Tibial nerve (tissue), 3 donors: ENCODE measurements around the gene PLEKHS1.

Experiments
- POLR2A ChIP-seq, 2 donors: fragments of 450-650 bp; IDR thresholded peaks; one replicate each; pipeline ENCODE4 v1.6.1; 2017; ENCODE audit warnings: antibody characterized with exemption in 2 of 2, mild to moderate bottlenecking in 2 of 2, moderate library complexity in 2 of 2
- TF ChIP-seq, protein P1 (sequence below), 5 experiments: fragments of 200-600 bp in 3 of 5; fragments of 450-650 bp in 2 of 5; sonication (generic) in 3 of 5; IDR thresholded peaks; one replicate each; pipeline ENCODE4 v1.5.1; 2016 to 2019; ENCODE audit warnings: antibody characterized with exemption in 5 of 5, mild to moderate bottlenecking in 3 of 5, moderate library complexity in 2 of 5

GRCh38 chr10:113806503-113806902 is 55.0 kb downstream of the PLEKHS1 start:
- TF ChIP-seq, protein P1, sequence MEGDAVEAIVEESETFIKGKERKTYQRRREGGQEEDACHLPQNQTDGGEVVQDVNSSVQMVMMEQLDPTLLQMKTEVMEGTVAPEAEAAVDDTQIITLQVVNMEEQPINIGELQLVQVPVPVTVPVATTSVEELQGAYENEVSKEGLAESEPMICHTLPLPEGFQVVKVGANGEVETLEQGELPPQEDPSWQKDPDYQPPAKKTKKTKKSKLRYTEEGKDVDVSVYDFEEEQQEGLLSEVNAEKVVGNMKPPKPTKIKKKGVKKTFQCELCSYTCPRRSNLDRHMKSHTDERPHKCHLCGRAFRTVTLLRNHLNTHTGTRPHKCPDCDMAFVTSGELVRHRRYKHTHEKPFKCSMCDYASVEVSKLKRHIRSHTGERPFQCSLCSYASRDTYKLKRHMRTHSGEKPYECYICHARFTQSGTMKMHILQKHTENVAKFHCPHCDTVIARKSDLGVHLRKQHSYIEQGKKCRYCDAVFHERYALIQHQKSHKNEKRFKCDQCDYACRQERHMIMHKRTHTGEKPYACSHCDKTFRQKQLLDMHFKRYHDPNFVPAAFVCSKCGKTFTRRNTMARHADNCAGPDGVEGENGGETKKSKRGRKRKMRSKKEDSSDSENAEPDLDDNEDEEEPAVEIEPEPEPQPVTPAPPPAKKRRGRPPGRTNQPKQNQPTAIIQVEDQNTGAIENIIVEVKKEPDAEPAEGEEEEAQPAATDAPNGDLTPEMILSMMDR (IDR thresholded peaks at IDR 0.05), result no peak
- no peak for TF ChIP-seq POLR2A (IDR thresholded peaks at IDR 0.05)
